Trophoblast cell (in vitro differentiated cells and primary cell): ENCODE results near the gene NHP2.

ENCODE experiments used
- DNase-seq, 2 donors: peaks; one replicate each; pipeline ENCODE4 v3.0.0-alpha.2; 2016
- H2AFZ ChIP-seq: 2 replicates; pipeline ENCODE4 v1.6.1; 2013; ENCODE audit warnings: low read length, moderate library complexity, mild to moderate bottlenecking; ENCODE audit not compliant: insufficient read depth, poor library complexity
- H2AK5ac ChIP-seq: 2 replicates; pipeline ENCODE4 v1.6.1; 2013; ENCODE audit warnings: mild to moderate bottlenecking, low read length
- H2BK120ac ChIP-seq: 2 replicates; pipeline ENCODE4 v1.6.1; 2013; ENCODE audit warnings: low read length, mild to moderate bottlenecking, moderate library complexity; ENCODE audit not compliant: insufficient read depth, poor library complexity
- H2BK12ac ChIP-seq: 2 replicates; pipeline ENCODE4 v1.6.1; 2013; ENCODE audit warnings: mild to moderate bottlenecking, low read length, moderate library complexity
- H2BK5ac ChIP-seq: 2 replicates; pipeline ENCODE4 v1.6.1; 2013; ENCODE audit warnings: low read length, low read depth, moderate library complexity, mild to moderate bottlenecking; ENCODE audit not compliant: poor library complexity
- H3K14ac ChIP-seq: 2 replicates; pipeline ENCODE4 v1.6.1; 2013; ENCODE audit warnings: mild to moderate bottlenecking, low read length
- H3K18ac ChIP-seq: 2 replicates; pipeline ENCODE4 v1.6.1; 2013; ENCODE audit warnings: mild to moderate bottlenecking, low read length
- H3K23ac ChIP-seq: 2 replicates; pipeline ENCODE4 v1.6.1; 2013; ENCODE audit warnings: low read length
- H3K27ac ChIP-seq: 2 replicates; pipeline ENCODE4 v1.5.1; 2013; ENCODE audit warnings: low read depth, mild to moderate bottlenecking, inconsistent platforms, low read length, moderate library complexity
- H3K27me3 ChIP-seq: 2 replicates; pipeline ENCODE4 v1.6.1; 2013; ENCODE audit warnings: inconsistent platforms, mild to moderate bottlenecking, low read length, moderate library complexity; ENCODE audit not compliant: insufficient read depth
- H3K36me3 ChIP-seq, 2 experiments: 1 replicate in 1 of 2; 2 replicates in 1 of 2; pipeline ENCODE4 v1.6.1; 2013; ENCODE audit warnings: low read length in 2 of 2, mild to moderate bottlenecking in 2 of 2, moderate library complexity in 1 of 2; ENCODE audit not compliant: insufficient read depth in 2 of 2, control insufficient read depth in 1 of 2
- H3K4ac ChIP-seq: 2 replicates; pipeline ENCODE4 v1.6.1; 2013; ENCODE audit warnings: low read depth, mild to moderate bottlenecking, low read length, moderate library complexity
- H3K4me1 ChIP-seq, 2 experiments: 1 replicate in 1 of 2; 2 replicates in 1 of 2; pipeline ENCODE4 v1.6.1; 2013; ENCODE audit warnings: low read length in 2 of 2, mild to moderate bottlenecking in 2 of 2, moderate library complexity in 1 of 2; ENCODE audit not compliant: insufficient read depth in 2 of 2, control insufficient read depth in 1 of 2
- H3K4me2 ChIP-seq: 2 replicates; pipeline ENCODE4 v1.6.1; 2013; ENCODE audit warnings: inconsistent platforms, mild to moderate bottlenecking, low read length, moderate library complexity
- H3K4me3 ChIP-seq: 2 replicates; pipeline ENCODE4 v1.5.1; 2013; ENCODE audit warnings: mild to moderate bottlenecking, low read depth, low read length, inconsistent platforms
- H3K79me1 ChIP-seq: one replicate; pipeline ENCODE4 v1.6.1; 2013; ENCODE audit warnings: low read length
- H3K79me2 ChIP-seq: 2 replicates; pipeline ENCODE4 v1.6.1; 2013; ENCODE audit warnings: low read length, mild to moderate bottlenecking; ENCODE audit not compliant: control insufficient read depth, insufficient read depth, poor library complexity
- H3K9ac ChIP-seq: 2 replicates; pipeline ENCODE4 v1.6.1; 2013; ENCODE audit warnings: mild to moderate bottlenecking, low read length
- H3K9me3 ChIP-seq: 2 replicates; pipeline ENCODE4 v1.6.1; 2013; ENCODE audit warnings: low read depth, mild to moderate bottlenecking, control low read depth, inconsistent platforms, low read length; ENCODE audit not compliant: insufficient read depth
- H4K12ac ChIP-seq: 2 replicates; pipeline ENCODE4 v1.6.1; 2013; ENCODE audit warnings: low read depth, mild to moderate bottlenecking, low read length, moderate library complexity
- H4K8ac ChIP-seq: 2 replicates; pipeline ENCODE4 v1.6.1; 2013; ENCODE audit warnings: low read depth, mild to moderate bottlenecking, low read length, moderate library complexity
- H4K91ac ChIP-seq: one replicate; pipeline ENCODE4 v1.6.1; 2013; ENCODE audit warnings: low read depth, mild to moderate bottlenecking, low read length, moderate library complexity
- WGBS: extraction: QIAGEN DNeasy Blood & Tissue Kit; methylation state at CpG from one replicate; pipeline ENCODE4 v1.1.7; 2013; ENCODE audit warnings: missing lambda C conversion rate; ENCODE audit not compliant: insufficient read length, insufficient coverage; ENCODE audit errors: extremely low coverage; 5-methylcytosine and 5-hydroxymethylcytosine counted together

The NHP2 gene

GRCh38 chr5:178117923-178118701 lies 35.6 kb downstream of the NHP2 start:
- Histone ChIP-seq H3K79me2 (peaks cover 3% of the 10 kb centered on the region), H3K14ac (no peak overlapping the region), H3K4ac (no peak overlapping the region), H3K18ac (no peak overlapping the region), H3K4me1 (peaks cover 23 to 30% of the 10 kb centered on the region in 2 experiments), H3K4me2 (no peak overlapping the region), H4K12ac (no peak overlapping the region), H3K27me3 (no peaks in the 10 kb centered on the region), H4K8ac (no peak overlapping the region), H3K27ac (no peak overlapping the region), H4K91ac (no peak overlapping the region), H3K4me3 (no peak overlapping the region), H3K79me1 (peaks cover 11% of the 10 kb centered on the region), H2AFZ (no peak overlapping the region), H2BK12ac (no peak overlapping the region), H2BK120ac (no peak overlapping the region), H2AK5ac (no peak overlapping the region), H3K9me3 (peaks cover 2% of the 10 kb centered on the region), H3K23ac (no peak overlapping the region), H3K36me3 (peaks cover 18 to 19% of the 10 kb centered on the region in 2 experiments), H2BK5ac (no peak overlapping the region), H3K9ac (no peak overlapping the region)
- WGBS = no CpG with 5 or more reads among the region's 18 CpGs
- no peak for DNase-seq

GRCh38 chr5:178116143-178116885 lies 37.4 kb downstream of the NHP2 start:
- peak overlapping the region; percentile 16 for H3K4ac ChIP-seq
- no peak overlapping the region for H4K12ac ChIP-seq
- no peak overlapping the region for H2BK120ac ChIP-seq
- peak overlapping the region; percentile 21 for H3K4me2 ChIP-seq
- H4K91ac ChIP-seq = no peak overlapping the region
- H3K79me2 ChIP-seq = peaks cover 5% of the 10 kb centered on the region
- H3K36me3 ChIP-seq = peaks cover 10 to 11% of the 10 kb centered on the region in 2 experiments
- WGBS = no CpG with 5 or more reads among the region's 22 CpGs
- H2BK5ac ChIP-seq = no peak overlapping the region
- peaks cover 12% of the 10 kb centered on the region for H3K79me1 ChIP-seq
- peaks cover 23 to 32% of the 10 kb centered on the region in 2 experiments for H3K4me1 ChIP-seq
- peak overlapping the region; percentile 21 for H2BK12ac ChIP-seq
- H4K8ac ChIP-seq = no peak overlapping the region
- peaks cover 2% of the 10 kb centered on the region for H3K9me3 ChIP-seq
- peak overlapping the region; percentile 44 for H3K9ac ChIP-seq
- peak overlapping the region; percentile 4 for H3K14ac ChIP-seq
- peak overlapping the region; percentile 45 for H3K4me3 ChIP-seq
- H2AK5ac ChIP-seq = no peak overlapping the region
- peak overlapping the region; percentile 16 for H3K18ac ChIP-seq
- H2AFZ ChIP-seq = no peak overlapping the region
- H3K27me3 ChIP-seq = no peaks in the 10 kb centered on the region
- no peak overlapping the region for H3K27ac ChIP-seq
- peak in 1 of 2 donors; percentile 50 for DNase-seq
- no peak overlapping the region for H3K23ac ChIP-seq

GRCh38 chr5:178115814-178116142 lies 37.9 kb downstream of the NHP2 start:
- no peak overlapping the region for H4K91ac ChIP-seq
- no peak overlapping the region for H3K14ac ChIP-seq
- H3K4me2 ChIP-seq = peak overlapping the region; percentile 21
- no peak overlapping the region for H2BK120ac ChIP-seq
- H3K4me3 ChIP-seq = no peak overlapping the region
- no peak overlapping the region for H3K4ac ChIP-seq
- H3K9ac ChIP-seq = no peak overlapping the region
- H3K23ac ChIP-seq = no peak overlapping the region
- no peak overlapping the region for H4K8ac ChIP-seq
- H3K4me1 ChIP-seq = peaks cover 23 to 32% of the 10 kb centered on the region in 2 experiments
- H2AFZ ChIP-seq = no peak overlapping the region
- no peak for DNase-seq
- WGBS = no CpG with 5 or more reads among the region's 7 CpGs
- no peaks in the 10 kb centered on the region for H3K27me3 ChIP-seq
- H3K27ac ChIP-seq = no peak overlapping the region
- H2AK5ac ChIP-seq = no peak overlapping the region
- H4K12ac ChIP-seq = no peak overlapping the region
- no peak overlapping the region for H3K18ac ChIP-seq
- H3K9me3 ChIP-seq = peaks cover 2% of the 10 kb centered on the region
- H2BK12ac ChIP-seq = no peak overlapping the region
- H2BK5ac ChIP-seq = no peak overlapping the region
- peaks cover 12% of the 10 kb centered on the region for H3K79me1 ChIP-seq
- peaks cover 5% of the 10 kb centered on the region for H3K79me2 ChIP-seq
- H3K36me3 ChIP-seq = peaks cover 7% of the 10 kb centered on the region in 2 experiments

GRCh38 chr5:178115136-178115813 lies 38.4 kb downstream of the NHP2 start:
- Histone ChIP-seq H3K23ac (no peak overlapping the region), H3K9ac (no peak overlapping the region), H3K79me2 (peaks cover 5% of the 10 kb centered on the region), H4K12ac (no peak overlapping the region), H4K91ac (no peak overlapping the region), H3K4me3 (no peak overlapping the region), H3K18ac (no peak overlapping the region), H3K4me2 (no peak overlapping the region), H4K8ac (no peak overlapping the region), H2BK5ac (no peak overlapping the region), H3K79me1 (peaks cover 12% of the 10 kb centered on the region), H2AK5ac (no peak overlapping the region), H3K4ac (no peak overlapping the region), H3K27ac (no peak overlapping the region), H3K36me3 (peaks cover 3 to 7% of the 10 kb centered on the region in 2 experiments), H3K4me1 (peaks cover 23 to 32% of the 10 kb centered on the region in 2 experiments), H2AFZ (no peak overlapping the region), H2BK12ac (no peak overlapping the region), H3K14ac (no peak overlapping the region), H2BK120ac (no peak overlapping the region), H3K9me3 (peaks cover 2% of the 10 kb centered on the region), H3K27me3 (no peaks in the 10 kb centered on the region)
- no CpG with 5 or more reads among the region's 12 CpGs for WGBS
- DNase-seq = no peak
